Fibroblast of skin of scalp (primary cell): ENCODE results near the gene NPC1.
A peak's percentile ranks its signal among the peaks of the same experiment; 100 is the strongest.
"Not testable (repeated sequence)": the region's sequence is repeated elsewhere in the genome, so short reads cannot be mapped to it uniquely, and the experiment has no call there.

ENCODE experiments used
- DNase-seq: peaks from one replicate; pipeline ENCODE4 v3.0.0-alpha.2; 2013

The NPC1 gene

GRCh38 chr18:23515911-23516546 lies 70.3 kb downstream of the NPC1 start:
- peak; percentile 80 for DNase-seq

GRCh38 chr18:23512641-23513040 lies 73.7 kb downstream of the NPC1 start:
- peak; percentile 15 for DNase-seq

GRCh38 chr18:23512216-23512615 lies 74.1 kb downstream of the NPC1 start:
- DNase-seq, result not testable (repeated sequence)

GRCh38 chr18:23510923-23511322 lies 75.4 kb downstream of the NPC1 start:
- not testable (repeated sequence) for DNase-seq

GRCh38 chr18:23506393-23506792 lies 79.9 kb downstream of the NPC1 start:
- no peak for DNase-seq

GRCh38 chr18:23504720-23505119 lies 81.6 kb downstream of the NPC1 start:
- DNase-seq, result no peak

- DNase-seq, result no peak
These were observed 82.4 kb downstream of the NPC1 start for GRCh38 chr18:23503963-23504344.

- peak; percentile 94 for DNase-seq
These were observed 83.0 kb downstream of the NPC1 start, which contains the start of gene RMC1 for GRCh38 chr18:23503038-23503962. Gene RMC1 (plus strand): TSS chr18:23503511. CDS start chr18:23503619, 108 bp downstream.

GRCh38 chr18:23502516-23503037 lies 83.7 kb downstream of the NPC1 start:
- DNase-seq, result no peak

- DNase-seq, result no peak
These were observed 84.7 kb downstream of the NPC1 start for GRCh38 chr18:23501626-23502025.

GRCh38 chr18:23499291-23499781 lies 87.0 kb downstream of the NPC1 start:
- peak; percentile 49 for DNase-seq

GRCh38 chr18:23498877-23499276 lies 87.4 kb downstream of the NPC1 start:
- DNase-seq, result peak; percentile 73

- no peak for DNase-seq
These were observed 88.2 kb downstream of the NPC1 start for GRCh38 chr18:23498117-23498516.

GRCh38 chr18:23495723-23496440 lies 90.4 kb downstream of the NPC1 start:
- DNase-seq, result no peak

- DNase-seq, result no peak
These were observed 91.3 kb downstream of the NPC1 start for GRCh38 chr18:23494992-23495391.

GRCh38 chr18:23493654-23494053 lies 92.7 kb downstream of the NPC1 start:
- no peak for DNase-seq

GRCh38 chr18:23489586-23489985 lies 96.7 kb downstream of the NPC1 start:
- not testable (repeated sequence) for DNase-seq

GRCh38 chr18:23487738-23488570 lies 98.4 kb downstream of the NPC1 start:
- DNase-seq, result no peak

GRCh38 chr18:23485386-23485785 lies 100.9 kb downstream of the NPC1 start:
- DNase-seq, result no peak

GRCh38 chr18:23484561-23485182 lies 101.6 kb downstream of the NPC1 start:
- DNase-seq, result no peak
